Left ventricle myocardium superior (tissue), 1 donor: ENCODE measurements around the gene MZT2B. TPM values are rescaled to one million over a fixed set of nuclear protein-coding genes. Genes with fewer than 3 reads are reported as not detected.
"Not testable (repeated sequence)": the region's sequence is repeated elsewhere in the genome, so short reads cannot be mapped to it uniquely, and the experiment has no call there.

Source experiments
- ATAC-seq: fragments of 200-7000 bp; cut with Tn5 transposase; one replicate; pipeline ENCODE4 v1.9.1; 2020; ENCODE audit warnings: mild to moderate bottlenecking, moderate library complexity
- DNase-seq: peaks from one replicate; pipeline ENCODE4 v3.0.0-alpha.2; 2020
- intact Hi-C: fragments of 100-400 bp; cut with micrococcal nuclease; formaldehyde crosslinking; loops from one replicate; pipeline ENCODE4 v1.11.0; 2022
- total RNA-seq: library from RNA; stranded (reverse); fragmentation: NEBNext Ultra II Directional; extraction: Animal tissue kit (Norgen Biotek cat#: 25700); gene quantifications from one replicate; pipeline ENCODE4 v1.2.1, GENCODE V29; 2021
- donor health status: DM: no; HTN: yes; CAD: no; lungs with severe emphysema.

Gene MZT2B
- total RNA-seq, 1 donor from 2014 or later = 510 TPM

GRCh38 chr2:130162968-130163367 is 19.1 kb upstream of the MZT2B start:
- ATAC-seq = no peak
- intact Hi-C loops = no loop called here
- DNase-seq = peak; percentile 20

DNA sequence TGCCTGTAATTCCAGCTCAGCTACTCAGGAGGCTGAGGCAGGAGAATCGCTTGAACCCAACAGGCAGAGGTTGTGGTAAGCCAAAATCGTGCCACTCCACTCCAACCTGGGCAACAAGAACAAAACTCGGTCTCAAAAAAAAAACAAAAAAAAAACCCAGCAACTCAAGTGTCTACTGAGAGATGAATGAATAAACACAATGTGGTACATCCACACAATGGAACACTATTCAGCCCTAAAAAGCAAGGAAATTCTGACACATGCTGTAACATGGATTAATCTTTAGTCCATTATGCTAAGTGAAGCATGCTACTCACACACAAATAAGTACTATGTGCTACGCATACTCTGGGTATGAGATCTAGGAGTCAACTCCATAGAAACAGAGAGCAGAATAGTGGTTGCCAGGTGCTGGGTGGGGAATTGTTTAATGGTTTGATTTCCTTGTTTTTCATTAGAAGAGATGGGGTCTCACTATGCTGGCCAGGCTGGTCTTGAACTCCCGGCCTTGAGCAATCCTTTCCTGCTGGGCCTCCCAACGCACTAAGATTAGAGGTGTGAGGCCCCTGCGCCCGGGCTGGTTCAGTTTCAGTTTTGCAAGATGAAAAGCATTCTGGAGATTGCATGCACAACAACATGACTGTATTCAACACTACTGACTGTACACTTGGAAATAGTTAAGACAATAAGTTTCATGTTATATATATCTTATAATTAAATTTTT is 16.6 kb upstream of the MZT2B start:
- intact Hi-C loops = no loop called here
- ATAC-seq (no peak), DNase-seq (no peak)

DNA sequence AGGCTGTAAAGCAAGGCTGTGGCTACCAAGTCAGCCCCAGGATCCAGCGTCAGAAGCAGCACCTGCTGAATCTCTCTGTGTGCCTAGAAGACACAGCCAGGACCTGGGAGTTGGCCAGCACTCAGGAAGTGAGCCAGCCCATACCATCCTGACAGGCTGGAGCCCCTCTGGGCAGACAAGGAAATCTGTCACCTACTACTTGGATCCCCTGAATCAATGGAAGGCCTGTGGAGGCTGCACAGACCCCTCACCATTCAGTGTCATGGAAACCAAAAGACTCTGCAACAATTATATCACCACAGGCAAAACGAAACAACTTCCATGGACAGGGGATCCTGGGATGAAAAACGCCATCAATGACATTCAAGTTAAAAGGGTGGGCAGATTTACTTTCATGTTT is 15.5 kb upstream of the MZT2B start:
- intact Hi-C loops, DNase-seq, ATAC-seq: not testable (repeated sequence)

- ATAC-seq, intact Hi-C loops, DNase-seq: not testable (repeated sequence)
These were observed 12.9 kb upstream of the MZT2B start for GRCh38 chr2:130169163-130169562.

DNA sequence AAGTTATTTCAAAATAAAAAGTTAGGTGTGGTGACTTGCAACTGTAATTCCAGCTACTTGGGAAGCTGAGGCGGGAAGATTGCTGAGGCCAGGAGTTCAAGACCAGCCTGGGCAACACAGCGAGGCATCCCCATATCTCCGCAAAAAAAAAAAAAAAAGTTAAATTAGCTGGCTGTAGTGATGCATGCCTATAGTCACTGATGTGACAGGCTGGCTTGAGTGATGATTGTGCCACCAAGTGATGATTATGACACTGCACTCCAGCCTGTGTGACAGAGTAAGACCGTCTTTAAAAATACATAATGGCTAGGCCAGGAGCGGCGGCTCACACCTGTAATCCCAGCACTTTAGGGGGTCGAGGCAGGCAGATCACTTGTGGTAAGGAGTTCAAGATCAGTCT is 12.2 kb upstream of the MZT2B start:
- intact Hi-C loops = no loop called here
- no peak for ATAC-seq
- no peak for DNase-seq

- DNase-seq, intact Hi-C loops: not testable (repeated sequence)
- ATAC-seq = peak; percentile 94
These were observed 7.2 kb upstream of the MZT2B start for GRCh38 chr2:130174866-130175265.

GRCh38 chr2:130180404-130181324 is 1.4 kb upstream of the MZT2B start:
- intact Hi-C loops, DNase-seq, ATAC-seq: not testable (repeated sequence)

DNA sequence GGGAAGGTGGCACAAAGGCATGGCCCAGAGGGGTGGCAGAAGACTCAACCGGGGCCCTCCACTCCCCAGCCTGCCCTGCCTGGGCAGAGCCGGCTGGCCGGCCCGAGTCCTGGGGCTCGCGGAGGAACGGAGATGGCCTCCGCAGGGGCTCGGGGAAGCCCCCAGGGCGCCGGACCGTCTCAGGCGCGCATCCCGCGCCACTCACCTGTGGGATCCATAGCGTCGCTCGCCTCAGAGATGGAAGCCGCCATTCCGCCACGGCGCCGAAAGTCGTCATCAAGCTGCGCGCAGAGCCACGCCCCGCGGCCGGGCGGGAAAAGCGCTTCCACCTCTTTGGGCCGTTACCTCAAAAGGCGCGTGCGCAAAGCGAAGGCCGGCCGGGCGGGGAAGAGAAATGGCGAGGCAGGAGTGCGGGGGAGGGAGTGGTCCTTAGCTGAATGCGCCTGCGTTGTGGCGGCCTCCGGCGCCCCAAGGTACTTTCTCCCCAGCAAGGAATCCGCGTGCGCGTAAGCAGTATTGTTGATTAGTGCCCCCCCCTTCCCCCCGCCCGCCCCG is 660 bp upstream of the MZT2B start, which contains the start of gene SMPD4:
Gene SMPD4 (minus strand): TSS at position 278 of the 555 bp plus-strand sequence. CDS start 5,010 bp downstream, outside the sequence.
- DNase-seq (peak; percentile 99), ATAC-seq (peak; percentile 91)
- intact Hi-C loops = no loop called here

DNA sequence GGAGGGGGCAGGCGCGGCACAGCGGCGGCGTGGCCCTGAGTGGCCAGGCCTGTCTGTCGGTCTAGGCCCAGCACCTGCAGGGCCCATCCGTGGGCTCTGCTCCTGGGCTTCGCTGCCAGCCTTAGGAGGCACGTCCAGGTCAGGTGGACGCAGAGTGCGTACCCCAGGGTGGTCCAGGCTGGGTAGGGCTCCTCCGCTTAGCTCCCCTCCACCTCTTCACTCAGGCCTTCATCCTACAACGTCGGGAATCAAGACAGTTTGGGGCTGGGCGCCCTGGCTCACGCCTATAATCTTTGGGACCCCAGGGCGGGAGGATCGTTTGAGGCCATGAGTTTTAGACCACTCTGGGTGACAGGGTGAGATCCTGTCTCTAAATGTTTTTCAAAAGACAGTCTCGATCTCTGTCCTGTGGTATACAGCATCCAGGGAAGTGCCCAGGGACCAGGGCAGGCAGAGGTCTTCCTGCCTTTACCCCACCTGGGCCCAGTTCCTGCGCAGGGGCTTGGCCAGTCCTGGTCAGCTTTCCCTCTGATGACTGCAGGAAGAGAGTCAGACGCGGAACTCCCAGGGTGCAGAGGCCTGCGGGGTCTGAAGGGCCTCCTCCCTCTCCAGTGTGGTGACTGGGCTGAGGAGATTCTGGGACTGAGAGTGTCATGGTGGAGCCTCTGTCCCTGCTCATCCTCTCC is 907 bp downstream of the MZT2B start:
- intact Hi-C loops, DNase-seq, ATAC-seq: not testable (repeated sequence)

DNA sequence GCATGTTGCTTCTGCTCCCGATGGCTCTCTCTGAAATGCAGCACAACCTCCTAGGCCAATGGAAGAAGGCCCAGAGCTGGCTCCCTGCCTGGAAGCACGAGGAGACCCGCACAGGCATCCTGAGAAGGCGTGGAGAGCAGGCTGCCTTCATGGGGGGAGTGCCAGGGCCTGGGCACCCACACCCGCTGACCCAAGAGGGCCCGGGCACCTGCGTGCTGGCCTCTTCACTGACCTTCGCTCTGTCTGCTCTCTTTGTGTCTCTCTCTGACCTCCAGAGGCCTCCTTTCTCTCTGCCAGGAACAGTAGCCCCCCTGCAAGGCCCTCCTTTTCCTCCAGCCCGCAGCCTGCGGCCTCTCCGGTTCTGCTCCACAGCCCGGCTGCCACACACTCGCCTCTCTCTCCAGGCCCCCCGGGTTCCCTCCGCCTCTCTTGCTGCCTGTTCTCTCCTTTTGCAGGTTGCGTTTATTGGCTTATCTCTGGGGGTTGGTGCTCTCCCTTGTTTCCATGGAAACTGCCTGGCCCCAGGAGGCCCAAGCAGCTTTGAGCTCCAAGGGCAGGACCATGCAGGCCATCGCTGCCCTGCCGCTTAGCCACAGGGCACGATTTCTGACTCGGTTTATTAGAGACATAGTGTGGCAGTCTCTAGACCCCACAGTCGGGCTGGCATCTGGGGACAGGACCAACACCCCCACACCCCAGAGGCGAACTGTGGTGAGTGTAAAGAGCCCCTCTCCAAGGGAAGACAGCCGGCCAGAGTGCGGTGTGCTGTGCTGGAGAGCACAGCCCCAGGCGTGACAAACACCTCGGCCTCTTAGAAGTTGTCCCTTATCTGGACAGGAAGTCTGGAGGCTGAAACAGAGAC is 1.7 kb downstream of the MZT2B start:
- ATAC-seq (no peak), DNase-seq (peak; percentile 74)
- intact Hi-C loops = no loop called here

- DNase-seq (no peak), ATAC-seq (no peak)
- intact Hi-C loops = no loop called here
These were observed 3.4 kb downstream of the MZT2B start for GRCh38 chr2:130185436-130185835.

DNA sequence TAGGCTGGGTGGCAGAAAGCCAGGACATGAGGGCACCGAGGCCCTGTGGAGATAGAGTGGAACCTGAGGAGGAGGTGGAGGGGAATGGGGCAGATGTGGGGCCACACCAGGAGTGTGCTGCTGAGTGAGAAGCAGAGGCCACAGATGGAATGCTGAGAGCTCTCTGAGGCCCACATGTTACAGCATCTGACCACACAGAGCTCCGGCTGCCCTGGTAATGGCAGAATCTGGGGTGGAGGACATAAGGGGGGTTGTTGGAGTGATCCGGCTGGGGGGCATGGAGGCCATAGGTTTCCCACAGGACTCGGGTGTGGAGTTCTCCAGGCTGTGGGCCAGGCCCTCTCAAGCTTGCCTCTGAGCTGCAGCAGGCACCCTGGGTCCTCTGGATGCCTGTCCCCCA is 3.8 kb downstream of the MZT2B start:
- ATAC-seq = no peak
- intact Hi-C loops = no loop called here
- DNase-seq = peak; percentile 44

- DNase-seq (no peak), ATAC-seq (no peak)
- intact Hi-C loops = no loop called here
These were observed 4.3 kb downstream of the MZT2B start for GRCh38 chr2:130186391-130186790.

- ATAC-seq (no peak), DNase-seq (no peak)
- intact Hi-C loops = no loop called here
These were observed 5.2 kb downstream of the MZT2B start for GRCh38 chr2:130187268-130187667.

GRCh38 chr2:130187859-130188792 is 6.1 kb downstream of the MZT2B start:
- DNase-seq, intact Hi-C loops, ATAC-seq: not testable (repeated sequence)

DNA sequence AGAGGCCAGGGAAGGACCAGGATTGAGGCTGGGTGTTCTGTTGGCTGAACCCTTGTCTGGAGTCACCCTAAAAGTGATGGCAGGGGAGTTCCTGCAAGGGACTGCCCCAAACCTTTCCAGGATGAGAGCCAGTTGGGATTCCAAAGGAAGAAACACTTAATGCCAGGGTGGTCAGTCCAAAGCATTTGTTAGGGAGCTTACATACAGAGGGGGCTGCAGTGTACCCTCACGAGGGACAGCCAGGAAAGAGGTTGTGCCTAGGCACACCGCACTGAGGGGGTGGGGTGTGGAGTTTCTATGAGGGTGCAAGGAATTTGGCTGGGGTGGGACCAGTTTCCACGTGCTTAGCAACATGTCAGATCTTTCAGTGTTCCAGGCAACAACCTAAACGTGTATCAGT is 6.9 kb downstream of the MZT2B start:
- ATAC-seq, intact Hi-C loops, DNase-seq: not testable (repeated sequence)

DNA sequence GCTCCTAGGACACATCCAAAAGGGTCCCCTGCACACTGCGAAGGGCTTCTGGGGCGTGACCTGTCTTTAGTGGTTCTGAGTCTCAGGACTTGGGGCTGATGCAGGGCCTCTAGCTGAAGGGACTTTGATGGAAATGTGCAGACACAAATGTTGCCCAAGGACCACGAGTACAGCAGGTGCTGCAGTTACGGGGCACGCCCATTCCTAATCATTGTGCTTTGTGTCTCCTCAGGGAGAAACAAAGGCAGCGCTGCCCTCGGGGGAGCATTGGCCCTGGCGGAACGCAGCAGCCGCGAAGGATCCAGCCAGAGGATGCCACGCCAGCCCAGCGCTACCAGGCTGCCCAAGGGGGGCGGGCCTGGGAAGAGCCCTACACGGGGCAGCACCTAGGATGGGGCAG is 8.2 kb downstream of the MZT2B start:
- DNase-seq = no peak
- no peak for ATAC-seq
- intact Hi-C loops = no loop called here
